ENCODE results near the gene PLCG2.

Gene PLCG2

DNA sequence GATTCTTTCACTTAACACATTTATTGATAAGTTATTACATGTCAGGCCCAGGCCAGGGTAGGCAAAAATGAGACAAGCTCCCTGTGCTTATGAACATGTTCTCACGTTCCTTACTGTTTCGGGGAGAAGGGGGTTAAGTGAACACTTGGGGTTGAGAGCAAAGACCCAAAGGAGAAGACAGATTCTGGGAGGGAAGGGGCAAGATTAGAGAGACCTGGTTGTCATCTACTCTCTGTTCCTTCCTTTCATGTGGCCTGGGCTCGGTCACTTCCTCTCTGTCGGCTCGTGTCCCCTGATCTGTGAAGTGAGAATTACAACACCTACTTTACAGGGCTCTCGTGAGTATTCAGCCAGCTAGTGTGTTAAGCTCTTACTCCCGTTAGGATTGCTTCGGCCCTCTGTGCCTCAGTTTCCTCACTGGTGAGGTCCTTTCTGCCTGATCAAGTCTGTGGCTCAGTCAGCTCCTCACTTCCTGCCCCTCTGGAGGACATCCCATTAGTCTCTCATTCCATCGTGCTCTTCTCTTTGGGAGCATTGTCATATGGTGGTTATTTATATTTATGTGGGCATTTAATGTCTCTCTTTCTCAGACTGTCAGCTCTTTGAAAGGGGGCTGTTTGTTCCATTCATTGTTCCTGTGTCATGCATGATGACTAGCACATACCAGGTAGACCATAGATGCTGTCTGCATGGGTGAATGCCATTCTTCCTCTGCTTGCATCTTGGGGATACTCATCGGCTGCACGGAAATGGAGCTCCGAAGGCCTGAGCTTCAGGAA lies 38.9 kb downstream of the PLCG2 start:
- DNase-seq: no peak

- no peak for DNase-seq
Measured at GRCh38 chr16:81818568-81818896, 39.4 kb downstream of the PLCG2 start.

GRCh38 chr16:81818905-81819304 lies 39.8 kb downstream of the PLCG2 start:
- no peak for DNase-seq

GRCh38 chr16:81821436-81822128 lies 42.5 kb downstream of the PLCG2 start:
- DNase-seq: no peak

- DNase-seq: no peak
Measured at GRCh38 chr16:81823111-81823510, 44.0 kb downstream of the PLCG2 start.

DNA sequence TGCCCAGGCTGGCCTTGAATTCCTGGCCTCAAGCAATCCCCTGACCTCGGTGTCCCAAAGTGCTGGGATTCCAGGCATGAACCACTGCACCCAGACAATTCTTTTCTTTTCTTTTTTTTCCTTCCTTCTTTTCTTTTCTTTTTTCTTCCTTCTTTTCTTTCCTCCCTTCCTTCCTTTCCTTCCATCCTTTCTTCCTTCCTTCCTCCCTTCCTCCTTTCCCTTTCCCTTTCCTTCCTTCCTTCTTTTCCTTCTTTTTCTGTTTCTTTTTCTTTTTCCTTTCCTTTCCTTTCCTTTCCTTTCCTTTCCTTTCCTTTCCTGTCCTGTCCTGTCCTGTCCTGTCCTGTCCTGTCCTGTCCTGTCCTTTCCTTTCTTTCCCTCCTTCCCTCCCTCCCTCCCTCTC lies 44.6 kb downstream of the PLCG2 start:
- DNase-seq: no peak

DNA sequence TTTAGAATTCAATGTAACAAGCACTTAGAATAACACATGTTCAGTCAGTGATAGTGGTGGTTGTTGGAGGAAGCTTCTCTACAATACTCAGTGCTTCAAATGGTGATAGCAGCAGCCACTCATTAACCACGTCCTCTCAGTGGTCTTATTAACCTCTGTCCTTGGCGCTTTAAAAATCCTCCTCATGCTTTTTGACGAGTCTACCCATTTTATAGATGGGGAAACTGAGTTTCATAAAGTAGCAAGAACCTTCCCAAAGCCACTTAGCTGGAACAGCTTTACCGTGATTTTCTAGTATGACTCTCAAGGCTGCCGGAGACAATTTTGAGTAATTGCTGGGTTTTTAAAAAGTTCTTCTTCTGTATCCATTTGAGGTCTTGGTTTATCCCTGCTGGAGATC lies 47.4 kb downstream of the PLCG2 start:
- no peak for DNase-seq

DNA sequence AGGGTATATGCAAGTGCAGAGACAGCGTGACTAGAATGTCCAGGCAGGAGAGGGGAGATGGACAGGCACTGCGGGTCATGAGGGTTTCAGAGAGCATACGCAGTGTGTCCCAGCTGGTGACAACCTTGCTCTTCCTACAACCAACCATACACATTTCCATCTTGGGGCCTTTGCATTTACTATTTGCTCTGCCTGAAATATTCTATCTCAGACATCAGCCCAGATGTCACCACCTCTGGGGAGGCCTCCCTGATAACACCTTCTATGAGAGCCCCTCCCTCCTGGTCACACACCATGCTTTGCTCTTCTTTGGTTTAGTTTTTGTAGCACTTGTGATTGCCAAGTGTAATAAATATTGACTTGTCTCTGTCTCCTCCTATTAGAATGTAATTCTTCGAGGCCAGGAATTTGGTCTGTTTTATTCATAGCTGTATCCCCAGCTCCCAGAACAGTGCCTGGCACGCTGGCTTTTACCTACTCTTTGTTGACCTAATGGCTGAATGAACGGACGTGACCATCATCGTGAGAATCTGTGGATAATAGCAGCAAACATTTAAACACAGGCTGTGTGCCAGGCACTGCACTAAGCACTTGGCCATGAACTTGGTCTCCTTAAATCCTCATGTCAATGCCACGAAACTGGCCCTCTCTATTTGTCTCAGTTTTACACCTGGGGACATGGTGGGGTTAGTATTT lies 51.9 kb downstream of the PLCG2 start:
- DNase-seq: no peak

- no peak for DNase-seq
Measured at GRCh38 chr16:81831722-81832126, 52.6 kb downstream of the PLCG2 start.

DNA sequence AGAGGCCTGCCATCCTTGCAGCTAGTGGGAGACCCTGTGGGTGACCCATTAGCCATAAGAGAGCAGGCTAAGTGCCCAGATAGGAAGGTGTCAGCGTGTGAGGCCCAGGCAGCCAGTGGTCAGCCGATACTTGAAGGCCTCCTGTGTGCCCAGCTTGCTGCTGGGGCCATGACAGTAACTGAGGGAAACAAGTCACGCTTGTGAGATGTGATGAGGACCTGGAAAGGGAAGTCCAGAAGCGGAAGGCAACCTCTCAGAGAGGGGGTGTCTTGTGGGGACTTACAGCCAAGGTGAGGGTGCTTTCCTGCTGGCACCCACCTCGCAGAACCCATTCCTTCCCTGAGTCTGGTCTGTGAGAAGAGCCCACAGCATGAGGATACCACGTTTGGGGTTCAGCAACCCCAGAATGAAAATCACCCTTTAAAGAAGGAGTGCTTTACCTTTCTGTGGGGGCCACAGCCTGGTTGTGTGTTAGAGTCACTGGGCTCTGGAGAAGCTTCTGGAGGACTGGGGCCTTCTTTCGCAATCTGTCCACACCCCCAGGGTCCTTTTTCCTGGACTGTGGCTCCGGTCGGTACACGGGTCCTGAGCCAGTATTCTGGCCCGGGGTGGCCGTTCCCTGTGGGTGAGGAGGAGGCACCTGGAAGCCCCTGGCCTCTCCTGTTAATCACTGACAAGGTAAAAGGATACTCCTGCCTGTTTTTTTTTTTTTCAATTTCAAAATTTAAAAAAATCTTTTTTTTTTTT lies 53.9 kb downstream of the PLCG2 start:
- no peak for DNase-seq

DNA sequence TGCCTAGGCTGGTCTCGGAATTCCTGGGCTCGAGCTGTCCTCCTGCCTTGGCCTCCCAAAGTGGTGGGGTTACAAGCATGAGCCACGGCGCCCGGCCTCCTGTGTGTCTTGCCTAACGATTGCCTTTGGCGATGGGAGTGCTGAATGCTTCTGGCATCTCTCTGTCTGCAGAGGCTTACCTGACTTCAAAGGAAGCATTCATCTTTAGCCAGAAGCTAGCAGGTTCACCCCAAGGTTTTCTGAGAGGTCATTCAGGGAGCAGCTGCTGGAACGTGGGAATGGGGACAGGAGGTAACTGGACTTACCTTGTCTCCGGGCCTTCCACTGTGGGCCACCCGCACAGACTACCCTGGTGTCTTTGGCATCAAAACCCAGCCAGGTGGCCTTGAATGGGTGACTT lies 54.7 kb downstream of the PLCG2 start:
- no peak for DNase-seq

DNA sequence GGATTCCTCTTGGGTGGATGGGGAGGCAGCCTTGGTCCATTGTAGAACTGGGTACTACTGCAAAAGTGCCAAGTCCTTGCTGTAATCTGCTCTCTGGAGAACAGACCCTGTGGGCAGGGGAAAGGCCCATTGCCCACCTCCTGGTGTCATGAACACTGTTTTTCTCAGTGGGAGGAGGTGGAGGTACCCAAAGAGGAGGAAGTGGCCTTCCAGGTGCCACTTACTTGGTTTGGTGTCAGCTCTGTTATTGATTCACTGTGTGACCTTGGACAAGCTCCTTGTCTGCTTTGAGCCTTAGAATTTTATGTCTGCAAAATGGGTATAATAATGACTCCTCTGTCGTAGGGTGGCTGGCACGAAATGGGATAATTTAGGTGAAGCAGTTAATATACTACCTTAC lies 55.8 kb downstream of the PLCG2 start:
- no peak for DNase-seq

DNA sequence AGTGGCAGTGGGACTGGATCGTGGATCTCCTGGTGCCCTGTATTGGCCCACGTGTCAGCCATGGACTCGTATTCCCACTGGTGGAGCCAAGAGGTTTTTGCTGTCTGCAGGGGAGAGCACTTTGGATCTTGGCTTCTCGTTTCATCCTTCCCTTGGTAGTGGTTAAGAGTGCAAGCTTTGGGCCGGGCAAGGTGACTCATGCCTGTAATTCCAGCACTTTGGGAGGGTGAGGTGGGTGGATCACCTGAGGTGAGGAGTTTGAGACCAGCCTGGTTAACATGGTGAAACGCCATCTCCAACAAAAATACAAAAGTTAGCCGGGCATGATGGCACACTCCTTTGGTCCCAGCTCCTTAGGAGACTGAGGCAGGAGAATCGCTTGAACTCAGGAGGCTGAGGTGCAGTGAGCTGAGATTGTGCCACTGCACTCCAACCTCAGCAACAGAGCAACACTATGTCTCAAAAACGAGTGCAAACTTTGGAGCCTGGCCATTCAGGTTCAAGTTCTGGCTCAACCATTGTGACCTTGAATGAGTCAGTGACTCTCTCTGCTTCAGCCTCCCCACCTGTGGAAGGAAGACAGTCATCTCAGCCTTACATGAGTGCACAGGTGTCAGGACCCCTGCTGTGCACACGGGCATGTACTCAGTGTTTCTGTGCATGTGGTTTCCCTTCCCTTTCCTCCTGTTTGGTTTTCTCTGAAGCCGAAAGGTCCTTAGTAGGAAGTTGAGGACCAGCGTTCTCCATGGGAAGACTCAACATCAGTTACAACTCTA lies 57.4 kb downstream of the PLCG2 start:
- no peak for DNase-seq

GRCh38 chr16:81837312-81837751 lies 58.2 kb downstream of the PLCG2 start:
- no peak for DNase-seq

GRCh38 chr16:81838794-81839193 lies 59.7 kb downstream of the PLCG2 start:
- no peak for DNase-seq

DNA sequence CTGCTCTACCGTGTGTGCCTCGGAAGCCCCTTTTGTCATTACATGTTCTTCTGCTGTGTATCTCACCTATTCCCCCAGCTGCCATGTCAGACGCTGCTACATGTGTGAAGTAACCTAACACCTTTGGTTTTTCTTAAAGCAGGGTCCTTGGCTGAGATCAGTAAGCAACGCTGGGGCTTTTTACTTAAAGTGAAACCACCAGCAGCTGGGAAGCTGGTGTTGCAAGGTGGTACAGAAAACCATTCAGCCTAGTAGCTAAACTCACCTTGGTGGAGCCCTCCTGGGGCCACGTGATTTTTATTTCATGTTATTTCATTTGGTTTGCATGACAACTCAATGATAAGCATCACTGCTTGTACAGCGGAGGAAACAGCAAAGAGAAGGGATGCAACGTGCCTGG lies 62.6 kb downstream of the PLCG2 start:
- no peak for DNase-seq

GRCh38 chr16:81842564-81843242 lies 63.6 kb downstream of the PLCG2 start:
- DNase-seq: no peak

DNA sequence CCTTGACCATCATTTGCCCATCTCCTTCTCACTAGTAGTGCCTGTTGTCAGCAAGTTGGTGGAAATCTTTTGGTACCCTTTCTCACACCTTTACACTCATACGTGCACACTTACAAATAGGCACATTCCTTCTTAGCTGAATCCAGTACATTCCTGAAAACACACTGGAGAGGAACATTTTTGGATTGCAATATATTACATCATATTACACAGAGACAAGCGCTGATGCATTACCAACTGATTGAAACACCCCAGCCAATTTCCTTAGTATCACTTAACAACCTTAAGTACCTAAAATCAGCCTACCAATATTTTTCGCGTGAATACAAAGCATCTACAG lies 64.1 kb downstream of the PLCG2 start:
- DNase-seq: no peak

DNA sequence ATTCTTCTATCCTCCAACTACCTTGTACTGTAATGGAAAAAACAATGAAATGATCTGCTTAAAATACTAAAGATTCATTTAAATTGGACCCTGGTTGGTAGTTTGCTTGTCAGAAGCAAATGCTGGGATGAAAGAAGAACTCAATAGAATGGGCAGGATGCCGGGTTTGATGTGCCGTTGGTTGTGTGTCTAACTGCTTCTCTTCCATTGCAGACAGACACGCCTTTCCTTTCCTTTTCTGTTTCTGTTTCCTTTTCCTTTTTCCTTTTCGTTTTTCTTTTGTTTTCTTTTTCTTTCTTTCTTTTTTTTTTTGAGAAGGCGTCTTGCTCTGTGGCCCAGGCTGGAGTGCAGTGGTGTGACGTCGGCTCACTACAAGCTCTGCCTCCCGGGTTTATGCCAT lies 64.6 kb downstream of the PLCG2 start:
- DNase-seq: no peak

GRCh38 chr16:81846105-81846504 lies 67.0 kb downstream of the PLCG2 start:
- no peak for DNase-seq

GRCh38 chr16:81848306-81848853 lies 69.3 kb downstream of the PLCG2 start:
- DNase-seq: no peak
